ACC112 (cell line): Measurements from ENCODE around the gene MSI2.

ENCODE experiments used
- H2AFZ ChIP-seq: fragments of 200-600 bp; sonication (generic); one replicate; pipeline ENCODE4 v1.6.0; 2017; ENCODE audit warnings: antibody characterized with exemption, low read length; ENCODE audit not compliant: unreplicated experiment
- H3K27ac ChIP-seq: fragments of 200-600 bp; sonication (generic); 2 replicates; pipeline ENCODE4 v1.5.1; 2014; ENCODE audit warnings: low read depth, mild to moderate bottlenecking, antibody characterized with exemption, low read length, moderate library complexity
- H3K27me3 ChIP-seq: fragments of 200-600 bp; sonication (generic); 2 replicates; pipeline ENCODE4 v1.6.1; 2014; ENCODE audit warnings: mild to moderate bottlenecking, antibody characterized with exemption, low read length, moderate library complexity, mixed read lengths; ENCODE audit not compliant: insufficient read depth
- H3K36me3 ChIP-seq: fragments of 200-600 bp; sonication (generic); 2 replicates; pipeline ENCODE4 v1.6.1; 2016; ENCODE audit warnings: mild to moderate bottlenecking, antibody characterized with exemption, low read length, moderate library complexity, mixed read lengths; ENCODE audit not compliant: insufficient read depth
- H3K4me1 ChIP-seq: fragments of 200-600 bp; sonication (generic); one replicate; pipeline ENCODE4 v1.6.1; 2016; ENCODE audit warnings: low read length, mixed read lengths; ENCODE audit not compliant: insufficient read depth, unreplicated experiment, control insufficient read depth
- H3K4me3 ChIP-seq: fragments of 200-600 bp; sonication (generic); 2 replicates; pipeline ENCODE4 v1.5.1; 2014; ENCODE audit warnings: mild to moderate bottlenecking, low read depth, low read length
- H3K79me2 ChIP-seq: fragments of 200-600 bp; sonication (generic); one replicate; pipeline ENCODE4 v1.6.0; 2016; ENCODE audit warnings: low read length; ENCODE audit not compliant: control insufficient read depth, unreplicated experiment, insufficient read depth

Gene MSI2

DNA sequence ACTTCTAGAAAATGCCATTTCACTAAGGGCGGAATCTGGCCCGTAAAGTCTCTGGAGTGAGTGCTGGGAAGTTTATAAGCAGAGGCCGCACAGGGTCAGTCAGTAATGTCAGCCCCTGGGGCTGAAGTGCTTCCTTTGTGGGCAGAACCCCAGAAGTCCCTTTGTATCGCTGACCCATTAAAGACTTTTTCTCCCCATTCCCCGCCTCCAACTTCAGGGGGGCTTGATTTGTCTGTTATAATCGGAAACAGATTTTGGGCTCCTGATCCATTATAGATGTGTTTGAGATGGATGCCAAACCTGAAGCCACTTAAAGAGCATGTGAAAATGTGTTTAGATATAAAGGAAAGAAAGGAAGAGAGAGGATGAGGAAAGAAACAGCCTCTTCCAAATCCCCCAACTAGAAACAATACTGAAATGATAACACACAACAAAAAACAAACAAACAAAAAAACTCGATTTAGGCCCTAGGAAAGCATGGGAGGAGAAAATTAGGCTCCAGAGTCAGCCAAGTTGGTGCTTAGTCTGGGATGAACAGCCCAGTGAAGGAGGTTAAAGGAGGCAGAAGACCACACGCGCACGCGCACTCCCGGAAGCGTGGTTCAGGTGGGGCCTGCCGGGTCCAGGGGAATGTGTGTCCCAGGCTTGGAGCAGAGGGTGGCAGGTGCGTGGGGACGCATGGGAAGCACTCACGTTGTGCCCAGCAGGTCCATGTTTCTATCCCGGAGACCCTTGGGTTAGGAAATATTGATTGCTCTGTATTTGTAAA is 27.1 kb downstream of the MSI2 start:
- Histone ChIP-seq H3K4me3 (no peak overlapping the region), H3K4me1 (no peaks in the 10 kb centered on the region), H3K36me3 (no peaks in the 10 kb centered on the region), H3K27me3 (no peaks in the 10 kb centered on the region), H2AFZ (no peak overlapping the region), H3K79me2 (no peaks in the 10 kb centered on the region), H3K27ac (no peak overlapping the region)

DNA sequence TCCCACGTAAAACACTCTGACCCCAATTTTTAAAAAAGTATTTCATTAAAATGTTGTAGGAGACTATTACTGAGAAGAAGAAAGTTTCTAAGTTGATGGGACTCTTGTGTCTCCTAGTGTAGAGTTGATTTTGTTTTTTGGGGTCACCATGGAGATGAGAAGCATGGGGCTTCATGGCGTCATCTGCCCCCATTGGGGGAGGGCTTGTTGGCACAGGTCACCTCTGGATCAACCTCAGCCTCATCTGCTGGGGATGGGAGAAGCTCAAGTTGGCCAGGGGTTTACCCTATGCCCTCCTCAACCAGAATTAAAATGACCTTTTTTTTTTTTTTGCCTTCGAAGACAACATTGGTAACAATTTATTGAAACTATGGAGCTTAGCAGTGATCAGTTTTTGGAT is 28.3 kb downstream of the MSI2 start:
- H3K4me3 ChIP-seq = no peak overlapping the region
- H3K4me1 ChIP-seq = no peaks in the 10 kb centered on the region
- no peaks in the 10 kb centered on the region for H3K79me2 ChIP-seq
- H3K36me3 ChIP-seq = no peaks in the 10 kb centered on the region
- H2AFZ ChIP-seq = no peak overlapping the region
- no peak overlapping the region for H3K27ac ChIP-seq
- no peaks in the 10 kb centered on the region for H3K27me3 ChIP-seq

DNA sequence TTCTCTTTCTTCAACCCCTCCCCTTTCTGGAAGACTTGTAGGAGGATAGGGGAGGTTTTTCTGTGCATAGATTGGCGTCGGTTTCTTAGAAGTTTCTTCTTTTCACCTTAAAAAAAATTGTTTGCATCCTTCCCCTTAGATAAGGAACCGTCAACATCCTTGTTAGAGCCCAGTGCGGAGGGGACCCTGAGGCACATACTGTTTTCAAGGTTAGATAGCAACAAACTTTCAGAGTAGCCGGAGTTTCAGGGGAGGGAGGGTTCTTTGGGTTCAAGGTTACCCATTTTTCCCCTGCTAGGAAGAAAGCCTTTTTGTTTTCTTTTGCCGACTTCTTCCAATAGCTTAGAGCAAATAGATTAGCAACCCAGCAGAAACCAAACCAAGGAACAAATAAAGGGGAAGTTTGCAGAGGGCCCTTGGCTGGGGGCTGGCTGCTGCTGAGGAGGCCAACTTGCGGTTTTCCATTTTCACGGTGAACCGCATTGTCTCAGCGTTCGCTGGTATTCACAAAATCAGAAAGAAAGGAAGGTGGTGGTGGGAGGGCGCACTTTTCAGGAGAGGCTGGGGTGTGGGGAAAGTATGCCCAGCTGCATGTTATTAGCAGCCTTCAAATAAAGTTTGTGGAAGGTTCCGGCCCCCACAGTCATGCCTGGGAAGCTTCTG is 28.8 kb downstream of the MSI2 start:
- no peak overlapping the region for H3K27ac ChIP-seq
- H3K4me3 ChIP-seq = no peak overlapping the region
- H3K79me2 ChIP-seq = no peaks in the 10 kb centered on the region
- no peak overlapping the region for H2AFZ ChIP-seq
- H3K4me1 ChIP-seq = no peaks in the 10 kb centered on the region
- H3K27me3 ChIP-seq = no peaks in the 10 kb centered on the region
- no peaks in the 10 kb centered on the region for H3K36me3 ChIP-seq

DNA sequence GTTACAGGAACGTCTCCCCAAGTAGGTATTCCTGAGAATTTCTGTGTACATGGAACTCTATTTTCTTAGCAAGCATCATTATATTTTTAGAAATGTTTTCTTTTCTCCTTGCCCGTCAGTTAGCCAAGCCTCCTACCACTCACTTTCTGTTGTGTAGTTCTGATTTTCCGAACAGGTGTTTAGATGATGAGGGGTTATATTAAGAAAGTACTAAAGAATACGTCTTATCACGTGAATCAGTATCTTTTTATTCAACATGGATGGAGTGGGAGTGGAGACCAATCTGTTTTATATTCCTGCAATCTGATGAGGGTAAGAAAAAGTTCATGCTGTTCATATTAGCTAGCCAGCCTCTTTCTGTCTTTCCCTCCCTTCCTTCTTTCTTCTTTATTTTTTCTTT is 29.4 kb downstream of the MSI2 start:
- Histone ChIP-seq H3K79me2 (no peaks in the 10 kb centered on the region), H3K27ac (no peak overlapping the region), H3K27me3 (no peaks in the 10 kb centered on the region), H2AFZ (no peak overlapping the region), H3K4me3 (no peak overlapping the region), H3K36me3 (no peaks in the 10 kb centered on the region), H3K4me1 (no peaks in the 10 kb centered on the region)

DNA sequence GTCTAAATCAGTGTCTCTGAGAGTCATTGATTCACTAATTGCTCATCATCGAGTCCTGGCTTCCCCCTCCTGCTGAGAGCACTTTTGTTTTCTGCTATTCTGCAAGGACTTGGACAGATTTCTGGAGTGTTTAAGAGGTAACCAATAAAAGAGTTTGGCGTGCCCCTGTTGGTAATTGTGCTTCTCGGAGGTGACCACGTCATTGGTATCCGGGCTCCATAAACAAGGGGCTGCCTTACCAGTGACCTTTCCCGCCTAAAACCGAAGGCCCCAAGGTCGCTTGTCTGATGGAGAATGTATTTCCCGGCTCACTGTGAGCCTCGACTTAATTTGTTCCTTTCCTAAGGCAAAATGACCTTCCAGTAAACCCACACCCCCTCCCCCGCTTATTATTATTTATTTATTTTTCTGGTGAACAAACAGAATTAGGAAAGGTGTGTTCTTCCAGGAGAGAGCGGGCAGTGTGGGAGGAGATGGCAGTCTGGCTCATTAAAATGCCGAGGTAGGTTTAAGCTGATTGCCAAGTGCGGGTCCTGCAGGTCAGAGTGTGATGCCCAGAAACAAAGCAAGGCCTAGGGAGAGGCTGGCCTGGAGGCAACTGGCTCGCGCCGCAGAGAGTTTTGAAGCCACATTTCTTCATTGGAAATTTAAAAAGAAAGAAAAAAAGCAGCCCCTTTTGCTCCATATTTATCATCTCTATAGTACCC is 30.2 kb downstream of the MSI2 start:
- Histone ChIP-seq H3K79me2 (no peaks in the 10 kb centered on the region), H2AFZ (no peak overlapping the region), H3K27ac (no peak overlapping the region), H3K4me3 (no peak overlapping the region), H3K36me3 (no peaks in the 10 kb centered on the region), H3K27me3 (no peaks in the 10 kb centered on the region), H3K4me1 (no peaks in the 10 kb centered on the region)

DNA sequence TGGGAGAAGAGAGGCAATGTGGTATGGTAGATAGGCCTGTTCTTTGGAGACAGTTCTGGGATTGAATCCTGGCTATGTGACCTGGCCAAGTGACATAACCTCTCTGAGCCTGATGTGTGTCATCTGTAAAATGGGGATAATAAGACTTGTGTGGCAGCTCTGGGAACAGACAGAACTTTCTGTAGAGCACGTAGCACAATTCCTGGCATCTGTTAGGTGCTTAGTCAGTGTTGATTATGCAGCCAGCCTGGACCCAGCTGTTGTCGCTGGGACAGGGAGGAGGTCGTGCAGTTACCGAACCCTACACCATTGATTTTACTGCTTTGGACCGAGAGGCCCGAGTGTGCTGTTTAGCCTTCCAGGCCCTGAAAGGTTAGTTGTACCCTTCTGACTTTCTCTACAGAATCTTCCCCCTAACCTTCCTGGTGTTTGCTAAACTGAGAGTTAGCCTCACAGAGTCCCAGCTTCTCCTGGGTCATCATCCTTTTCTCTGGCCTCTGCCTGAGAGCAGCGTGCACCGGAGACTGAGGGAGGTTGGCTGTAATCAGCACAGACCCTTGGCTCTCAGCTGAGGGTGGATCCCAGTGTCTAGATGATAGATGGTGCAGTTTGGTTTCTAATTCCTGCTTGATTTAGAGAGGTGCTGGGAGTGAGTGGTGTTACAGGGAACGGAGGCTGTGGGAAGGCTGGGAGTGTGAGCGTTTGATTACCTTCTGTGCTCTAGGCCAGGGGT is 31.9 kb downstream of the MSI2 start:
- H3K27me3 ChIP-seq = no peaks in the 10 kb centered on the region
- no peak overlapping the region for H3K27ac ChIP-seq
- H3K4me3 ChIP-seq = no peak overlapping the region
- no peak overlapping the region for H2AFZ ChIP-seq
- no peaks in the 10 kb centered on the region for H3K36me3 ChIP-seq
- no peaks in the 10 kb centered on the region for H3K4me1 ChIP-seq
- no peaks in the 10 kb centered on the region for H3K79me2 ChIP-seq

DNA sequence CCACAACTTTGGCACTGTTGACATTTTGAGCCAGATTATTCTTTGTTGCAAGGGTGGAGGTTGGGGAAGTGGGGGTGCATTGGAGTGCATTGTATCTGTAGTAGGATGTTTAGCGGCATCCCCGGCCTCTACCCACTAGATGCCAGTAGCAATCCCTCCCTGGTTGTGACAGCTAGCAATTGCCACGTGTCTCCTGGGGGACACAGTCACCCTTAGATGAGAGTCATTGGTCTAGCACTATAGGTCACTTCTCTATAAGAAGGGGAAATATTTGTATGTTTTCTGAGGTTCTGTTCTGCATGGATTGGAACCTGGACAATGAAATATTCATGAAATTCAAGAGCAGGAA is 32.4 kb downstream of the MSI2 start:
- H3K27ac ChIP-seq = no peak overlapping the region
- H3K79me2 ChIP-seq = no peaks in the 10 kb centered on the region
- no peaks in the 10 kb centered on the region for H3K36me3 ChIP-seq
- H3K4me3 ChIP-seq = no peak overlapping the region
- H3K27me3 ChIP-seq = no peaks in the 10 kb centered on the region
- no peak overlapping the region for H2AFZ ChIP-seq
- H3K4me1 ChIP-seq = no peaks in the 10 kb centered on the region

DNA sequence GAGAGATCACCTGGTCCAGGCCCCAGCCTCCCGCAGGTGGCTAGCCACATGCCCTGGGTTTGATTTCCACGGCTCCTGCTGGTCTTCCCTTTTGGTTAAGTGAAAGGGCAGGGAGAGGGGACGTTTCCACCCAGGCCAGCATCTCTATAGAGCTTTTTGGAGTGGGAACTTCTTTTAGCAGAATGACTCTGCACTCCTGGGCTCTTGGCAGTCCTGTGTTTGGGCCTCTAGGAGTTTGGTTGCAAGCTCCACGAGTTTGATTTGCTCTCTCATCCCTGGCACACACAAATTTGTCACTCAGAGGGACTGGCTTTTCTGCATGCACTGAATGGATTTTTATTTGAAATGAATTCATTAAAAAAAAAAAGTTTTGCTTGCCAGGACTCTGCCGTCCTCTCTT is 32.8 kb downstream of the MSI2 start:
- Histone ChIP-seq H3K27me3 (no peaks in the 10 kb centered on the region), H3K79me2 (no peaks in the 10 kb centered on the region), H3K4me3 (no peak overlapping the region), H3K27ac (no peak overlapping the region), H3K36me3 (no peaks in the 10 kb centered on the region), H3K4me1 (no peaks in the 10 kb centered on the region), H2AFZ (no peak overlapping the region)

DNA sequence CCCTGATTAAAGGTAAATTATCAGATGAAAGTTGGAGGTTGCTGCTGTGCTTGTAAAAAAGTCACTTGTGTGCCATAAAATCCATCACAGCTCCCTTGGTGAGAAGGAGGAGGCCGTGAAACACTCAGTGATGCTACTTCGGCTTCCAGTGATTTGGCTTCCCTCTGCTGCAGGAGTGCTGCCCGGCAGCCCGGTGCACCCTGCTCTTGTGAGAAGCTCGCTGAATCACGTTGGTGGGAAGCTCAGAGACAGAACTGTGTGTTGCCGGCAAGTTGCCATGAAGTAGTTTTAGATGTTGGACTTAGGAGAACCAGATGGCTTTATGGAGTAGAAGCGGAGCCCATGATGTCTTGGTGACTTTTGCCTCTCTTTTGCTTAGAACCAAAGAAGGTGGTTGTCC is 33.3 kb downstream of the MSI2 start:
- Histone ChIP-seq H3K79me2 (no peaks in the 10 kb centered on the region), H3K4me3 (no peak overlapping the region), H3K36me3 (no peaks in the 10 kb centered on the region), H3K27ac (no peak overlapping the region), H3K27me3 (no peaks in the 10 kb centered on the region), H3K4me1 (no peaks in the 10 kb centered on the region), H2AFZ (no peak overlapping the region)

DNA sequence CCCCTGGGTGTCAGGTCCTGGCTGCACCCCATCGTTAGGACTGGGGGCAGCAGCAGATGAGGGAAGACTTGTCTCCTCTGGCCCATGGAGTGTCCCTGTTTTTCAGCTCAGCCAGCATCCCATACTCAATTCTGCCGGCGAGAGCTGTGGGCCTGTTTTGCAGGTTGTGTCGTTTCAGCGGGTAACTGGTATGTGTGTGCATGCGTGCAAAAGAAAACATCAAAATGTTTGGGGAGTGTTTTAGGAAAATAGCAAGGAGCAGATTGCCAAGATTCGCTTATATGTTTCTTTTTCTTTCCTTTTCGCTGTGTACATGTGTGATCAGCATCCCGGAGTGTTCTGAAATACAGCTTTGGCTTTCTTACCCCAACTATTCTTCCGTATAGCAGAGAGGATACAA is 34.7 kb downstream of the MSI2 start:
- Histone ChIP-seq H2AFZ (no peak overlapping the region), H3K79me2 (no peaks in the 10 kb centered on the region), H3K4me1 (no peaks in the 10 kb centered on the region), H3K27me3 (no peaks in the 10 kb centered on the region), H3K36me3 (no peaks in the 10 kb centered on the region), H3K27ac (no peak overlapping the region), H3K4me3 (no peak overlapping the region)
